HepG2 (cell line): Measurements from ENCODE around the gene CLDN7. TPM values are rescaled to one million over a fixed set of nuclear protein-coding genes. Genes with fewer than 3 reads are reported as not detected.

Experiments
- BRD4 ChIP-seq: sonication (generic); formaldehyde crosslinking; IDR thresholded peaks from 2 replicates; pipeline ENCODE4 v1.4.0; 2020; ENCODE audit warnings: missing genetic modification reagents
- DPF2 ChIP-seq: sonication (generic); formaldehyde crosslinking; IDR thresholded peaks from 2 replicates; pipeline ENCODE4 v1.4.0; 2020; ENCODE audit warnings: mild to moderate bottlenecking, low read depth, missing genetic modification reagents, borderline replicate concordance
- GTF3A ChIP-seq: sonication (generic); formaldehyde crosslinking; conservative IDR thresholded peaks from 2 replicates; pipeline ENCODE4 v1.4.0; 2020; ENCODE audit warnings: mild to moderate bottlenecking, missing genetic modification reagents
- MIER3 ChIP-seq: IDR thresholded peaks from 2 replicates; pipeline ENCODE4 v1.6.1; 2016; ENCODE audit warnings: missing compliant biosample characterization, borderline replicate concordance
- NR1H2 ChIP-seq: sonication (generic); formaldehyde crosslinking; IDR thresholded peaks from 2 replicates; pipeline ENCODE4 v1.8.1; 2022; ENCODE audit warnings: low read depth, missing genetic modification reagents, borderline replicate concordance
- NR2F2 ChIP-seq: IDR thresholded peaks from 2 replicates; pipeline ENCODE4 v1.6.1; 2012; ENCODE audit warnings: low read depth, inconsistent platforms, borderline replicate concordance
- PRPF4 ChIP-seq: fragments of 200-400 bp; formaldehyde crosslinking; IDR thresholded peaks from 2 replicates; pipeline ENCODE4 v1.6.1; 2016; ENCODE audit warnings: low read length, low read depth; ENCODE audit not compliant: poor library complexity, severe bottlenecking
- SIN3B ChIP-seq: fragments of 150-350 bp; IDR thresholded peaks from 2 replicates; pipeline ENCODE4 v1.6.1; 2014; ENCODE audit warnings: low read length
- SPEN ChIP-seq: sonication (generic); formaldehyde crosslinking; IDR thresholded peaks from 2 replicates; pipeline ENCODE4 v1.5.1; 2020; ENCODE audit warnings: low read depth, mild to moderate bottlenecking, missing genetic modification reagents
- ZKSCAN1 ChIP-seq: fragments of 150-350 bp; IDR thresholded peaks from 2 replicates; pipeline ENCODE4 v1.6.1; 2014; ENCODE audit warnings: low read length
- ZKSCAN5 ChIP-seq: sonication (generic); formaldehyde crosslinking; IDR thresholded peaks from 2 replicates; pipeline ENCODE4 v1.5.1; 2020; ENCODE audit warnings: mild to moderate bottlenecking, missing genetic modification reagents
- ZNF672 ChIP-seq: sonication (generic); formaldehyde crosslinking; IDR thresholded peaks from 2 replicates; pipeline ENCODE4 v1.8.1; 2022; ENCODE audit warnings: missing genetic modification reagents
- ZNF773 ChIP-seq: sonication (generic); formaldehyde crosslinking; IDR thresholded peaks from 2 replicates; pipeline ENCODE4 v1.4.0; 2020; ENCODE audit warnings: missing genetic modification reagents, borderline replicate concordance
- ZSCAN25 ChIP-seq: sonication (generic); formaldehyde crosslinking; IDR thresholded peaks from 2 replicates; pipeline ENCODE4 v1.8.0; 2022; ENCODE audit warnings: mild to moderate bottlenecking, missing genetic modification reagents
- polyA plus RNA-seq, 8 experiments: library from polyadenylated mRNA; depleted of rRNA in 3 of 8; stranded (reverse) in 7 of 8; unstranded in 1 of 8; fragments of >200 nt; fragmentation: Illumina TruSeq in 4 of 8; extraction: Trizol in 4 of 8; gene quantifications; 2 replicates each; pipeline versions ENCODE4 v1.2.1 to v1.2.3, GENCODE V29; 2011 to 2016; ENCODE audit warnings: low read depth in 4 of 8, missing spikeins in 1 of 8, mixed read lengths in 1 of 8; ENCODE audit not compliant: insufficient read depth in 1 of 8
- total RNA-seq, 5 experiments: library from RNA; depleted of rRNA; stranded (reverse); fragments of >200 nt; fragmentation: Illumina TruSeq; extraction: Trizol; gene quantifications; 2 replicates each; pipeline ENCODE4 v1.2.3, GENCODE V29; 2016; ENCODE audit warnings: low read depth in 1 of 5
- TF ChIP-seq, protein P1 (sequence below): sonication (generic); formaldehyde crosslinking; IDR thresholded peaks from 2 replicates; pipeline ENCODE4 v1.4.0; 2020; ENCODE audit warnings: mild to moderate bottlenecking, missing genetic modification reagents
- TF ChIP-seq, protein P2 (sequence below): sonication (generic); formaldehyde crosslinking; IDR thresholded peaks from 2 replicates; pipeline ENCODE4 v1.9.0; 2022; ENCODE audit warnings: low read depth, missing genetic modification reagents
- TF ChIP-seq, protein P3 (sequence below): sonication (generic); formaldehyde crosslinking; IDR thresholded peaks from 2 replicates; pipeline ENCODE4 v1.4.0; 2020; ENCODE audit warnings: low read depth, mild to moderate bottlenecking, missing genetic modification reagents
- TF ChIP-seq, protein P4 (sequence below): sonication (generic); formaldehyde crosslinking; IDR thresholded peaks from 2 replicates; pipeline ENCODE4 v1.4.0; 2020; ENCODE audit warnings: missing genetic modification reagents
- TF ChIP-seq, protein P5 (sequence below): sonication (generic); formaldehyde crosslinking; IDR thresholded peaks from 2 replicates; pipeline ENCODE4 v1.8.1; 2023; ENCODE audit warnings: mild to moderate bottlenecking, missing genetic modification reagents, borderline replicate concordance
- TF ChIP-seq, protein P6 (sequence below): IDR thresholded peaks from 2 replicates; pipeline ENCODE4 v1.6.1; 2016; ENCODE audit warnings: low read depth, borderline replicate concordance

The CLDN7 gene
- total and polyA plus RNA-seq, 2 of the 13 experiments (the other 11 are each of a cell fraction or from before 2014, with no cell fraction given), result not detected

DNA sequence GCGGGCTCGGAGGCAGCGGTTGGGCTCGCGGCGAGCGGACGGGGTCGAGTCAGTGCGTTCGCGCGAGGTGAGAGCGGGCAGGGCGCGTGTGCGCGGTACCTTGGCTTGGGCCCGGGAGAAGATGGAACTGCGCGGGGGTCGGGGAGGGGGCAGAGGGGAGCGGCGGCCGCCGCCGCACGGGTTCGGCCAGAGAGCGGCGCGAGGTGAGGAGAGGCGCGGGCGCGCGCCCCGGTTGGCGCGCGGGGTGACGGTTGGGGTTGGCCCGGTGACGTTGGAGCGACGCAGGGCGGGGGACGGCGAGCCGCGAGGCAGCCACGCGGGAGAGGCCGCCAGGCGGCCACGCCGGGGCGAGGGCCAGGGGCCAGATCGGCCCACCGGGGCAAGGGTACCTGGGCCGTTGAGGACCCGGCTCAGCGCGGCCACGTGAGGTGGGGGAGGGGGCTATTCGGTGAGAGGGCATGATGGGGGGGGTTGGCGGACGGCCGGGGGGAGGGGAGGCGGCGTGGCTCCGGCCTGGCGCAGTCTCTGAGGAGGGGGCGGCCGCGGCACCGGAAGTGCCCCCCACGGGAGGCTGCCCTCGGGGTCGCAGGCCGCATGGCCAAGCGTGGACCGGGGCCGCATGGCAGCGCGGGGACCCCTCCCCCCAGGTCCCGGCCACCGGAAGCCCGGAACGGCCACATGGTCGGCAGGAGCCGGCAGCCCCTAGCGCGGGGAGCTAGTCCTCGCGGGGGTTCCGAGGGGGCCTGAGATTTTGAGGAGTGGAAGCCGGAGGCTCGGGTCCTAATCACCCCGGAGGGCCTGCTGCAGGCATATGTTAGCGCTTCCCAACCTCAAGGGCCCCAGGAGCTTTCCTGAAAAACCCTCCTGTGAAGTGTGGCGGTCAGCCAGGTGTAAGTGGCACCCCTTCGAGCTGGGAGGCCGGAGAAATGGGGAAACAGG, 45.7 kb upstream of the CLDN7 start (continued):
- TF ChIP-seq NR1H2 (CRISPR knock-in tag), result peak; percentile 41; the same call in 1 of the 2 replicates
- TF ChIP-seq SPEN, result 0 out of 2 replicates have a peak, but pooled peaks have one; percentile 8
- TF ChIP-seq, protein P1, sequence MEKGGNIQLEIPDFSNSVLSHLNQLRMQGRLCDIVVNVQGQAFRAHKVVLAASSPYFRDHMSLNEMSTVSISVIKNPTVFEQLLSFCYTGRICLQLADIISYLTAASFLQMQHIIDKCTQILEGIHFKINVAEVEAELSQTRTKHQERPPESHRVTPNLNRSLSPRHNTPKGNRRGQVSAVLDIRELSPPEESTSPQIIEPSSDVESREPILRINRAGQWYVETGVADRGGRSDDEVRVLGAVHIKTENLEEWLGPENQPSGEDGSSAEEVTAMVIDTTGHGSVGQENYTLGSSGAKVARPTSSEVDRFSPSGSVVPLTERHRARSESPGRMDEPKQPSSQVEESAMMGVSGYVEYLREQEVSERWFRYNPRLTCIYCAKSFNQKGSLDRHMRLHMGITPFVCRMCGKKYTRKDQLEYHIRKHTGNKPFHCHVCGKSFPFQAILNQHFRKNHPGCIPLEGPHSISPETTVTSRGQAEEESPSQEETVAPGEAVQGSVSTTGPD, result no peak
- TF ChIP-seq GTF3A, result no peak
- 0 out of 2 replicates have a peak, but pooled peaks have one; percentile 41 for TF ChIP-seq BRD4 (CRISPR knock-in tag)
- TF ChIP-seq NR2F2, result 0 out of 2 replicates have a peak, but pooled peaks have one; percentile 18
- TF ChIP-seq, protein P2, sequence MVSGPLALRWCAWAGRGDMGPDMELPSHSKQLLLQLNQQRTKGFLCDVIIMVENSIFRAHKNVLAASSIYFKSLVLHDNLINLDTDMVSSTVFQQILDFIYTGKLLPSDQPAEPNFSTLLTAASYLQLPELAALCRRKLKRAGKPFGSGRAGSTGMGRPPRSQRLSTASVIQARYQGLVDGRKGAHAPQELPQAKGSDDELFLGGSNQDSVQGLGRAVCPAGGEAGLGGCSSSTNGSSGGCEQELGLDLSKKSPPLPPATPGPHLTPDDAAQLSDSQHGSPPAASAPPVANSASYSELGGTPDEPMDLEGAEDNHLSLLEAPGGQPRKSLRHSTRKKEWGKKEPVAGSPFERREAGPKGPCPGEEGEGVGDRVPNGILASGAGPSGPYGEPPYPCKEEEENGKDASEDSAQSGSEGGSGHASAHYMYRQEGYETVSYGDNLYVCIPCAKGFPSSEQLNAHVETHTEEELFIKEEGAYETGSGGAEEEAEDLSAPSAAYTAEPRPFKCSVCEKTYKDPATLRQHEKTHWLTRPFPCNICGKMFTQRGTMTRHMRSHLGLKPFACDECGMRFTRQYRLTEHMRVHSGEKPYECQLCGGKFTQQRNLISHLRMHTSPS, result no peak
- TF ChIP-seq ZKSCAN1, result no peak
- TF ChIP-seq, protein P3, sequence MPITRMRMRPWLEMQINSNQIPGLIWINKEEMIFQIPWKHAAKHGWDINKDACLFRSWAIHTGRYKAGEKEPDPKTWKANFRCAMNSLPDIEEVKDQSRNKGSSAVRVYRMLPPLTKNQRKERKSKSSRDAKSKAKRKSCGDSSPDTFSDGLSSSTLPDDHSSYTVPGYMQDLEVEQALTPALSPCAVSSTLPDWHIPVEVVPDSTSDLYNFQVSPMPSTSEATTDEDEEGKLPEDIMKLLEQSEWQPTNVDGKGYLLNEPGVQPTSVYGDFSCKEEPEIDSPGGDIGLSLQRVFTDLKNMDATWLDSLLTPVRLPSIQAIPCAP (CRISPR knock-in tag), result no peak
- TF ChIP-seq DPF2 (CRISPR knock-in tag), result no peak
- TF ChIP-seq MIER3, result no peak
- TF ChIP-seq ZNF773 (CRISPR knock-in tag), result 0 out of 2 replicates have a peak, but pooled peaks have one; percentile 35
- TF ChIP-seq, protein P4, sequence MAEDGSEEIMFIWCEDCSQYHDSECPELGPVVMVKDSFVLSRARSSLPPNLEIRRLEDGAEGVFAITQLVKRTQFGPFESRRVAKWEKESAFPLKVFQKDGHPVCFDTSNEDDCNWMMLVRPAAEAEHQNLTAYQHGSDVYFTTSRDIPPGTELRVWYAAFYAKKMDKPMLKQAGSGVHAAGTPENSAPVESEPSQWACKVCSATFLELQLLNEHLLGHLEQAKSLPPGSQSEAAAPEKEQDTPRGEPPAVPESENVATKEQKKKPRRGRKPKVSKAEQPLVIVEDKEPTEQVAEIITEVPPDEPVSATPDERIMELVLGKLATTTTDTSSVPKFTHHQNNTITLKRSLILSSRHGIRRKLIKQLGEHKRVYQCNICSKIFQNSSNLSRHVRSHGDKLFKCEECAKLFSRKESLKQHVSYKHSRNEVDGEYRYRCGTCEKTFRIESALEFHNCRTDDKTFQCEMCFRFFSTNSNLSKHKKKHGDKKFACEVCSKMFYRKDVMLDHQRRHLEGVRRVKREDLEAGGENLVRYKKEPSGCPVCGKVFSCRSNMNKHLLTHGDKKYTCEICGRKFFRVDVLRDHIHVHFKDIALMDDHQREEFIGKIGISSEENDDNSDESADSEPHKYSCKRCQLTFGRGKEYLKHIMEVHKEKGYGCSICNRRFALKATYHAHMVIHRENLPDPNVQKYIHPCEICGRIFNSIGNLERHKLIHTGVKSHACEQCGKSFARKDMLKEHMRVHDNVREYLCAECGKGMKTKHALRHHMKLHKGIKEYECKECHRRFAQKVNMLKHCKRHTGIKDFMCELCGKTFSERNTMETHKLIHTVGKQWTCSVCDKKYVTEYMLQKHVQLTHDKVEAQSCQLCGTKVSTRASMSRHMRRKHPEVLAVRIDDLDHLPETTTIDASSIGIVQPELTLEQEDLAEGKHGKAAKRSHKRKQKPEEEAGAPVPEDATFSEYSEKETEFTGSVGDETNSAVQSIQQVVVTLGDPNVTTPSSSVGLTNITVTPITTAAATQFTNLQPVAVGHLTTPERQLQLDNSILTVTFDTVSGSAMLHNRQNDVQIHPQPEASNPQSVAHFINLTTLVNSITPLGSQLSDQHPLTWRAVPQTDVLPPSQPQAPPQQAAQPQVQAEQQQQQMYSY (CRISPR knock-in tag), result no peak
- TF ChIP-seq, protein P5, sequence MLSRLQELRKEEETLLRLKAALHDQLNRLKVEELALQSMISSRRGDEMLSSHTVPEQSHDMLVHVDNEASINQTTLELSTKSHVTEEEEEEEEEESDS, result no peak
- no peak for TF ChIP-seq PRPF4
- TF ChIP-seq ZSCAN25 (CRISPR knock-in tag), result peak; percentile 8; the same call in 1 of the 2 replicates
- no peak for TF ChIP-seq ZKSCAN5 (CRISPR knock-in tag)
- TF ChIP-seq SIN3B, result no peak
- TF ChIP-seq ZNF672 (CRISPR knock-in tag), result no peak
- TF ChIP-seq, protein P6, sequence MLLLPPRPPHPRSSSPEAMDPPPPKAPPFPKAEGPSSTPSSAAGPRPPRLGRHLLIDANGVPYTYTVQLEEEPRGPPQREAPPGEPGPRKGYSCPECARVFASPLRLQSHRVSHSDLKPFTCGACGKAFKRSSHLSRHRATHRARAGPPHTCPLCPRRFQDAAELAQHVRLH, result 0 out of 2 replicates have a peak, but pooled peaks have one; percentile 32
